ENCODE data around the gene FMN1. TPM values are rescaled to one million over a fixed set of nuclear protein-coding genes. Genes with fewer than 3 reads are reported as not detected.

FMN1 gene
- total and polyA plus RNA-seq, 2 donors from 2014 or later = 0.71 to 44.8 TPM

DNA sequence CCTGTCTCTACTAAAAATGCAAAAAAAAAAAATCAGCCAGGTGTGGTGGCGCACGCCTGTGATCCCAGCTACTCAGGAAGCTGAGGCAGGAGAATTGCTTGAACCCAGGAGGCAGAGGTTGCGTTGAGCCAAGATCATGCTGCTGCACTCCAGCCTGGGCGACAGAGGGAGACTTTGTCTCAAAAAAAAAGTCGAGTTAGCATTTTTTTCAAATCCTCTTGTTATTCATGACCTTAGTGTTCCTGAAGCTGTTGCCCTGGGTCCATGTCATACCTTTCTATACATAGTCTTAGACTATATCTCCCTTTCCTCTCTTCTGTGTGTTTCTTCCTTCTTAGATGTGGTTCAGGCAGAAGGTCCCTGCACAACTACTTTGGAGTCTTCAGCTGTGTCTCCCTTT is 6.4 kb downstream of the FMN1 start:
- DNase-seq (no peak), FAIRE-seq (no peak)
- TF ChIP-seq CTCF (IDR thresholded peaks at IDR 0.05; ENCODE audit: borderline replicate concordance, extremely low read depth, insufficient read depth) = no peak
- Histone ChIP-seq H3K36me3 (ENCODE audit: control insufficient read depth in 2 of 3, insufficient read depth in 3 of 3, low read length in 3 of 3) (no peaks in the 10 kb centered on the region), H3K9me3 (ENCODE audit: control insufficient read depth in 2 of 3, insufficient read depth in 1 of 3, low read length in 3 of 3) (no peaks in the 10 kb centered on the region), H3K27me3 (ENCODE audit: control insufficient read depth, insufficient read depth, low read length) (no peaks in the 10 kb centered on the region), H3K4me1 (ENCODE audit: control insufficient read depth in 2 of 3, insufficient read depth in 2 of 3, low read depth in 1 of 3, low read length in 3 of 3) (no peaks in the 10 kb centered on the region), H3K9ac (ENCODE audit: low read length in 3 of 3) (no peak overlapping the region), H3K27ac (ENCODE audit: low read depth in 2 of 2, low read length in 2 of 2) (no peak overlapping the region), H3K4me3 (ENCODE audit: low read length in 3 of 3) (no peak overlapping the region)
- intact Hi-C loops (cut with DNase I) = no loop called here

DNA sequence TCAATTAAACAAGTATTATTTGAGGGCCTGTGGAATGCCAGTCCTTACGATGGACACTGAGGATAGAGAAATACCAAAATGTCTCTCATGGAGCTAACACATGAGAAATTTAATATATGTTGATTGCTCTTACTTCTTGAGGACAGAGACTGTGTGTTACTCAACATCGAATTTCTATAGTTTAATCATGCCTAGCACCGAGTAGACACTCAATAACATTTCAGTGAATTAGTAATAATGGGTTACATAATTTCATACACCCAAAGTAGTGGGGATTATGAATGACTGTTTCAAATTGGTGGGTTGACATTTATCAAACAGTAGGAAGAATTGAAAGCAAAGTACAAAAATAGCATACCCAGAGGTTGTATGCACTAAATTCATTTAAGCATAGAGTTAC is 11.2 kb downstream of the FMN1 start:
- Histone ChIP-seq H3K27me3 (ENCODE audit: control insufficient read depth, insufficient read depth, low read length) (no peaks in the 10 kb centered on the region), H3K36me3 (ENCODE audit: control insufficient read depth in 2 of 3, insufficient read depth in 3 of 3, low read length in 3 of 3) (no peaks in the 10 kb centered on the region), H3K27ac (ENCODE audit: low read depth in 2 of 2, low read length in 2 of 2) (no peak overlapping the region), H3K9me3 (ENCODE audit: control insufficient read depth in 2 of 3, insufficient read depth in 1 of 3, low read length in 3 of 3) (no peaks in the 10 kb centered on the region), H3K4me1 (ENCODE audit: control insufficient read depth in 2 of 3, insufficient read depth in 2 of 3, low read depth in 1 of 3, low read length in 3 of 3) (no peaks in the 10 kb centered on the region), H3K4me3 (ENCODE audit: low read length in 3 of 3) (no peak overlapping the region), H3K9ac (ENCODE audit: low read length in 3 of 3) (no peak overlapping the region)
- FAIRE-seq (no peak), DNase-seq (no peak)
- intact Hi-C loops (cut with DNase I) = no loop called here
- TF ChIP-seq CTCF (IDR thresholded peaks at IDR 0.05; ENCODE audit: borderline replicate concordance, extremely low read depth, insufficient read depth) = no peak

DNA sequence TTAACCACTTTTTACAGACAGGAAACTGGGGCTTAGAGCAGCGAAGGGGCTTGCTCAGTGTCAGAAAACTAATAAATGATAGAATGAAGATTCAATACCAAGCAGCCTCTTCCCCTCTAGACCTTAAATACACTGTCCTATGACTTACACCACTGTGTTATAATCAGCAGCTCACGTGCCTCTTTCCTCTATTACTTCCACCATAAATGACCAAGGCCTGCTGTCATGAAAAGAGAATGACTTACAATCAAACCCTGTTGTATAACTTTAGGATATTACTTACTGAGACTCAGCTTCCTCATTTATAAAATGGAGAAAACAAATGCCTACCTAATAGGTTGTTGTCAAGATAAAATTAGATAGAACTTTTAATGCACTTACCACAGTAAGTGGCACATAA is 11.6 kb downstream of the FMN1 start:
- intact Hi-C loops (cut with DNase I) = no loop called here
- Histone ChIP-seq H3K27ac (ENCODE audit: low read depth in 2 of 2, low read length in 2 of 2) (no peak overlapping the region), H3K9ac (ENCODE audit: low read length in 3 of 3) (no peak overlapping the region), H3K4me1 (ENCODE audit: control insufficient read depth in 2 of 3, insufficient read depth in 2 of 3, low read depth in 1 of 3, low read length in 3 of 3) (no peaks in the 10 kb centered on the region), H3K36me3 (ENCODE audit: control insufficient read depth in 2 of 3, insufficient read depth in 3 of 3, low read length in 3 of 3) (no peaks in the 10 kb centered on the region), H3K9me3 (ENCODE audit: control insufficient read depth in 2 of 3, insufficient read depth in 1 of 3, low read length in 3 of 3) (no peaks in the 10 kb centered on the region), H3K4me3 (ENCODE audit: low read length in 3 of 3) (no peak overlapping the region), H3K27me3 (ENCODE audit: control insufficient read depth, insufficient read depth, low read length) (no peaks in the 10 kb centered on the region)
- DNase-seq (no peak), FAIRE-seq (no peak)
- TF ChIP-seq CTCF (IDR thresholded peaks at IDR 0.05; ENCODE audit: borderline replicate concordance, extremely low read depth, insufficient read depth) = no peak

DNA sequence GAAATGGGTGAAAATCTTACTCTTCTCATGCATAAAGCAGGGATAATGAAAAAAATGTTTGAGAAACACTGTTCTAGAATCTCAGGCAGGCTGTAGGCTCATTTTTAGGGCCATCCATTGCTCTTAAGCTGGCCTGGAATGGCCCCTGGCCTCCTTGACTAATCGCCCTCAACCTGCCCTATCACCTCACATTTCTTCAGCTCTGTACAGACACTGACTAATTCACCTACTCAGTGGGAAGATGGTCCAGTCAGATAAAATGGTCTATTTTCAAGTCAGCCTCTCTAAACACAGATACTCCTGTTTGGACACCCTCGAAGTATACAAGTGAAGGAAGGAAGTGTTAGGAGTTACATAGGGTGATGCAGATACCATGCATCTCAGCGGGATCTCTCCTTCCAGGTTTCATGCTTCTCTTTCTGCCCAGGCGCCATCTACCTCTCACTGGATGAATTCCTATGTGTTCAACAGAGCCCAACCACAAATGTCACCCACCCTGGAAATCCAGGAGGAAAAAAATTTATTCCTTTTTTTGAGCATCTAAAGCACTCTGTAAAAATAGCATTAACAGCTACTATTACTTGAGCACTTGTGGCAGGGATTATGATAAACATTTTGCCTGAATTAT is 12.1 kb downstream of the FMN1 start:
- Histone ChIP-seq H3K4me1 (ENCODE audit: control insufficient read depth in 2 of 3, insufficient read depth in 2 of 3, low read depth in 1 of 3, low read length in 3 of 3) (no peaks in the 10 kb centered on the region), H3K27me3 (ENCODE audit: control insufficient read depth, insufficient read depth, low read length) (no peaks in the 10 kb centered on the region), H3K27ac (ENCODE audit: low read depth in 2 of 2, low read length in 2 of 2) (no peak overlapping the region), H3K4me3 (ENCODE audit: low read length in 3 of 3) (no peak overlapping the region), H3K9me3 (ENCODE audit: control insufficient read depth in 2 of 3, insufficient read depth in 1 of 3, low read length in 3 of 3) (no peaks in the 10 kb centered on the region), H3K36me3 (ENCODE audit: control insufficient read depth in 2 of 3, insufficient read depth in 3 of 3, low read length in 3 of 3) (no peaks in the 10 kb centered on the region), H3K9ac (ENCODE audit: low read length in 3 of 3) (no peak overlapping the region)
- no peak for TF ChIP-seq CTCF (IDR thresholded peaks at IDR 0.05; ENCODE audit: borderline replicate concordance, extremely low read depth, insufficient read depth)
- DNase-seq = no peak
- intact Hi-C loops (cut with DNase I) = no loop called here
- no peak for FAIRE-seq
